HG03432 (cell line): Measurements from ENCODE around the gene SOX30.

Experiments
- ATAC-seq: cut with Tn5 transposase; IDR thresholded peaks from one replicate; pipeline ENCODE4 v1.9.1; 2021; ENCODE audit warnings: mild to moderate bottlenecking, moderate library complexity; ENCODE audit not compliant: unreplicated experiment

The SOX30 gene

DNA sequence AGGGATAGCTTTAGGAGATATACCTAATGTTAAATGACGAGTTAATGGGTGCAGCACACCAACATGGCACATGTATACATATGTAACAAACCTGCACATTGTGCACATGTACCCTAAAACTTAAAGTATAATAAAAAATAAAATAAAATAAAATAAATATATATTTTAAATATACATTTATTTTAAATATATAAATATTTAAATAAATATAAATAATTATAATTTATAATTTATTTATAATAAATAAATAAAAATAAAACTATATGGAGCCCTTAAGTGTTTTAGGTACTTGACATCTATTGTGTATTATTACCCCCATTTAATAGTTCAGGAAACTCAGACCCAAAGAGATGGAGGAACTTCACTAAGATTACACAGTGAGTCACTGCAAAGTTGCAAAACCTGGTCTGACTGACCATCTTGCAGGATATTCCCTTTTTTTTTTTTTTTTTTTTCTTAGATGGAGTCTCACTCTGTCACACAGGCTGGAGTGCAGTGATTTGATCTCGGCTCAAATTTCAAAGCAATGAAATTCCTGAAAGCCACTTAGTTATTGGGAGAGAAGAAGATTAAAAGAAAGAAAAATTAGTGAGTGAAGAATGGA is 13.3 kb upstream of the SOX30 start:
- no peak for ATAC-seq

DNA sequence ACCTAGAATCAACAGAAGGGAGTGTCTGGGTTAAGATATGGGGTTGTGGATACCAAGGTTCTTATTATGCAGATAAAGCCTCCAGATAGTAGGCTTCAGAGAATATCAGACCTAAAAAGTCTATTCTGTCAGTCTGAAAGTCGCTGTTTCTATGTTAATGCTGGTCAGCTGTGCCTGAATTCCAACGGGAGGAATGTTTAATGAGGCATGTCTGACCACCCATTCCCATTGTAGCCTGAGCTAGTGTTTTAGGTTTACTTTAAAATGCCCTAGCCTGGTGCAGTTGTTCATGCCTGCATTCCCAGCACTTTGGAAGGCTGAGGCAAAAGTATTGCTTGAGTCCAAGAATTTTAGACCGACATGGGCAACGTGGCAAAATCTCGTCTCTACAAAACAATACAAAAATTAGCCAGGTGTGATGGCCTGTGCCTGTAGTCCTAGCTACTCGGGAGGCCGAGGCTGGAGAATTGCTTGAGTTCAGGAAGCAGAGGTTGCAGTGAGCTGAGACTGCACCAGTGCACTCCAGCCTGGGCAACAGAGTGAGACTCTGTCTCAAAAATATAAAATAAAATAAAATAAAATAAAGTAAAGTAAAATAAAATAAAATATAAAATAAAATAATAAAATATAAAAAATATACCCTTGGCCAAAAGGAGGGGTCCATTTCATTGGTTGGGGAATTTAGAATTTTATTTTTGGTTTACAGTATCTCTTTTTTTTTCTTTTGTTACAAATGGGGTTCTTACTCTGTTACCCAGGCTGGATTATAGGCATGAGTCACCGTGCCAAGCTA is 7.8 kb upstream of the SOX30 start:
- no peak for ATAC-seq

DNA sequence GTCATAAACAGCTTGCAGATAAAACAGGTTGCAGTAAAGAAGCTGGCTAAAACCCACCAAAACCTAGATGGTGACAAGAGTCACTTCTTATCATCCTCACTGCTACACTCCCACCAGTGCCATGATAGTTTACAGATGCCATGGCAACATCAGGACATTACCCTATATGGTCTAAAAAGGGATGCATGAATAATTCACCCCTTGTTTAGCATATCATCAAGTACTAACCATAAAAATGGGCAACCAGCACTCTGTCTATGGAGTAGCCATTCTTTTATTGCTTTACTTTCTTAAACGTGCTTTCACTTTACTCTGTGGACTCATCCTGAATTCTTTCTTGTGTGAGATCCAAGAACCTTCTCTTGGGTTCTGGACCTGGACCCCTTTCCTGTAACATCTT is 6.7 kb upstream of the SOX30 start:
- ATAC-seq, result no peak

DNA sequence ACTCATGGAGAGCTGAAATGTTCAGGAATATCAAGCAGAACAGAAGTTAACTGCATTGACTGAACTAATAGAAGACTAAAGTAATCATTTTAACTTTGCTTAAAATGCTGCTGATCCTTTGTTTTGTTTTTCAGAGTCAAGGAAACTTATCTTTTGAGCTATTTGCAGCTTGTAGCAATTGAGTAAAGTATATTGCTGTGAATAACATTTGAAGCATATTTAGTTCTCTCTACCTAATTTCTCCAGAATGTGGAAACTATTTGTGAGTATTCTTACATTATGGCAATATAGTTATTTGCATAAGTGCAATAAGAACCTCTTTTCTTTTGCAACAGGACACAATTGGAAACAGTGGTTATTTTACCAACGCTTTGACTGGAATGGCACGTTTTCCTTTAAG is 5.3 kb upstream of the SOX30 start:
- no peak for ATAC-seq

DNA sequence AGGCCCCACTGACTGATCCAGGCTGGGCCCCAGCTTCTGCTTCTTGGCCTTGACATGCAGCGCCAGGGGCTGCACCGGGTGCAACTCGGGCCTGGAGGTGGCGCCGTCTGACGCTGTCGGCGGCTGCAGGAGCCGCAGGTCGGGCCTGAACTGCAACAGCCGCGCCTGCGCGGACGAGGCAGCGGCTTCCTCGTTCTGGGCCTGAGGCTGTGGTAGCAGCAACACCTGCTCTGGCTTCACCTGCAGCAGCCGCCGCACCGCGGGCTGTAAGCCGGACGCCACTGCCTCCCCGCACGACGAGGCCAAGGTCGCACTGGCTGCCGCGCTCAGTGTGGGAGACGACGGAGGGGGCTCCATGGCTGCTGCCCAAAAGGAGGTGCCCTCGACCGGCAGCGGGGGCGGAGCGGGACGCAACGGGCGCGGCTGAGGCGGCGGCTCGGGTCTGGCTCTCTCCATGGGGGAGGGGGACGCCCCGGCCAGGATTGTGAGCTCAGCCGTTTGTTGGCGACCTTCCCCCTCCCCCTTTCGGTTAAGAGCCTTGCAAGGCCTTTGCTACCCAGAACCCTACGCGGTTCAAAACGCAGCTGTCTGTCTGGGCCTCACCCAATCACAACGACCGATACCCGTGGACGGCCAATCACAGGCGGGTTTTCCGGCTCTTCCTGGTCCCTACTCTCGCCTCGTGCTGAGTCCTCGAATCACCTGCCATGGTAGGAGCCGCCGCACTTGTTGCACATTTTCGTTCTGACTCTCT is 438 bp downstream of the SOX30 start:
- peak; percentile 85 for ATAC-seq

DNA sequence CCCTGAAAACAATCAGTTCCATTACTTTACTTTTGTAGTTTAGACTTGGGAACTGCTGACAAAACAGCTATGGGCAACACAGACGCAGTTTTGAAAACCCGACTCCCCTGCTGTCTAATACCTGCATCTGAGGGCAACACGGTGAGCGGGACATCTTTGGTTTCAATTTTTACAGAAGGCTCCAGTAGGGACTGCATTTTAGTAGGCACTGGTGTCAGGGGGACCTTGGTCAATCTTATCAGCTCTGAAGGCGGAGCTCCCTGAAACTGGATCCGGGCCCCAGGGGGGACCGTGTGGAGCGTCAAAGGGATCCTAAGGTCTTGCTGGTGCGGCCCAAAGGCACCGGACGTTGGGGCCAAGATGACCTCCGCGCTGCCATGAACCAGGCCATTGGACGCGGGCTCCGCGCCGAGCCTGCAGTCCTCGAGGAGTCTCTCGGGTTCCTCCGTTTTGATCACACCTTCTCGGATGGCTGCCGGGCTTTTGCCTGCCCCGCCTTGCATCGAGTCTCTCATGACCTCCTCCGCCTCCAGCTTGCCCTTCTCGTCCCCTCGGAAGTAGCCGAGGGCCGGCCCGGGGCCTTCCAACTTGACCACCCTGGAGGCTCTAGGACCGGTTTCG is 1.1 kb downstream of the SOX30 start:
- ATAC-seq, result no peak

DNA sequence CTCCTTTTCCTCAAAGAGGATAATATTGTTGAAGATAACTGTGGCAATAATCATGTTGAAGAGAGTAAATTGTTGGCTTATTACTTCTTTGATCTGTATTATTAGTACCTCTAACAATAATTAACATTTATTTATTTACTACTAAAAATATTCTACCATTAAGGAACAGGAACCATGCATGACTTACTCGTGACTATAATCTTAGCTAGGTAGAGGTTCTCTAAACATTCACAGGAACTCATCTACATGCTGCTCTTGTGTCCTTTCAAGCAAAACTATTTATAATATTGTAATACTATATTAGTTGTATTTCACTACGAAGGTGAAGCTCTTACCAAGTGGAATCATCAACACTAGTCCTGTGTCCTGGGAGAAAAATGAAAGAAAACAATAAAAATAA is 3.1 kb downstream of the SOX30 start:
- no peak for ATAC-seq

DNA sequence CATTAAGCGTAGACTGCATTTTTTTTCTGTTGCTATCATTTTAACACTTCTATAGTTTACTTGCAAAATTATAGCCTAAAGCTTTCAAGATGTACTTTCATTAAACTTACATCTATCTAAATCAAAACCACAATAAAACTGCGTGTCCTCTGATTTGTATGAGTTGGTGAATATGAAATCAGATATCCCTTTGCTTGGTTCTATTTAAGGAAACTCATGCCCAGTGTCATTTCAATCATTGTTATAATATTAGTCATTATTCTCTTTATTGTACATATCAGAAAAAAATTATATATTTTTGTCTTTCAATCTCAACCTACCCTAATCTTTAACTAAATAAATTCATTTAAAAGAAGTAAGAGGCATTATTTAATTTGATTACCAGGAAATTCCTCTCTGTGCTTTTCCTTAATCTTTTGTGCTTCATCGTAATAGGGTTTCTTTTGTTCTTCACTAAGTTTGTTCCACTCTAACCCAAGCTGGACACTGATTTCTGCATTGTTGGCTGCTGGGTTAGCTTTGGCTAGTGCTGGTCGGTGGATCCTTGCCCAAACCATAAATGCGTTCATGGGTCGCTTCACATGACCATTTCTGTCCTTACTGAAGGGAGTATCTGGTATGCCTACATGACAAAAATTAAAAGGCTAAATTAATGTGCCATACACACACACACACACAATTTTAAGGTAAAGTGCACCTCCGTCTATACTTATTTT is 3.8 kb downstream of the SOX30 start:
- no peak for ATAC-seq

DNA sequence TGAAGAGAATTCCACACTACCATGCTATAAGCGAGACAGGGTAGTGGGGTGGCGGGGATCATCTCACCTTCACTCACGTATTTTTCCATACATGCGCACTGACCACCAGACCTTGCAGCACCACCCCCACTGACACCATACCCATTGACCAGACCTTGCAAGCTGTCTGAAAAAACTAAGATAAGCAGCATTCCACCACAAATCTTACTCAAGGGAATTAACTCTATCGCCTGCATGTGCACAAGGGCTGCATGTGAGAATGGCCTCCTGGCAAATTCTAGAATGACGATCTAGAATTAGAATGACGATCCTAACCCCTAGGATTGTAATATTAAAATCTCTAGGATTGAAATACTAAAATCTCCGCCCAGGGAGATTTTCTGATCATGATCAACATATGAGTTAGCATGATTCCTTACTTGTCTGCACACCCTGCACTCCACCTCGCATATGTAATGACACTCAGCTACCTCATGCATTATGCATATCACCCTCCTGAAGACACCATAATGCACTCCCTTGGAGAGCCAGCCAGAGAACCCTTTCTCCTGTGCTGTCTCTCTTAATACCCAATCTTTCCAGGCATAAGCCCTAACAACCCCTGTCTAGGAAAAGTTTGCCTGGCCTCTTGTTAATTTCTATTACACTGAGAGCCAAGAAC is 11.7 kb downstream of the SOX30 start:
- ATAC-seq, result no peak

DNA sequence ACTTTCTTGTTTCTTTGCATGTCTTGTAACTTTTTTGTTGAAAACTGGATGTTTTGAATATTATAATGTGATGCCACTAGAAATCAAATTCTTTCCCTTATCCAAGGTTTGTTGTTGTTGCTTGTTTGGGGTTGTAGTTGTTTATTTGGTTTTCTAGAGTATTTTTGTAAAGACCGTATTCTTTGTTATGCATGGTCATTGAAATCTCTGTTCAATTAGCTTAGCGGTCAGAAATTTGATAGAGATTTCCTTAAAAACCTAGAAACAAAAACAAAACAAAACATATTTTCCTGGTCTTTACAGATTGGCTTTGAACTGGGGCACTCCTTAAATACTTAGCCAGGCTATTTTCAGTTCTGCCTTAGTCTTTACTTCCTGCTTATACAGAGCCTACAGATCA is 21.9 kb downstream of the SOX30 start:
- ATAC-seq, result no peak

DNA sequence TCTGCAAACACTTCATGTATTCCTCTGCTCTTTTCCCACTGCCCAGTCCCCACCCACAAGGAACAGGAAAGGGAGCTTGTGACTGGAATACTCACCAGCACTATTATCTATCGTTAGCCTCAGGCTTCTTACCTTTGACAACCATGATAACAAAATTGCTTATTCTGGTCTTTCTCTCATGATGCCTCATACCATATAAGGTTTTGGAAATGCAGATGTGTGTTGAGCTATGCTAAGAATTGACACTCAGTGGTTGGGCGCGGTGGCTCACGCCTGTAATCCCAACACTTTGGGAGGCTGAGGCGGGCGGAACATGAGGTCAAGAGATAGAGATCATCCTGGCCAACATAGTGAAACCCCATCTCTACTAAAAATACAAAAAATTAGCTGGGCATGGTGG is 25.4 kb downstream of the SOX30 start:
- no peak for ATAC-seq

DNA sequence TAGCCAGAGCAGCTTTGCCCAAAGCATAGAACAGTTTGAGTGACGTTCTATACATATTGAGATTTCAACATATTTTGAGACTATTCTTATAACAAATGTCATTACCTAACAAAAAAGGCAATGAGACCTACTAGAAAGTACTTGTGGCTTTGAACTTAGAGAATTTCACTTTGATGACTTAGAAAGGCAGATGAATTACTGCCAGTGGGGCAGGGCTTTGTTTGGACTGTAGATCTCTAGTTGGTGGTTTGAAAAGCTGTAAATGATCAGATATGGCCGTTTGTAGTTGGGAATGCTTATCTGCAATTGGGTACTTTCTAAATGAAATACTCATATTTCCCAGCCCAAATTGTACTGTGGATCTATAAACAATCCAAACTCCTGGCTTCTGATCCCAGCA is 28.1 kb downstream of the SOX30 start:
- no peak for ATAC-seq

DNA sequence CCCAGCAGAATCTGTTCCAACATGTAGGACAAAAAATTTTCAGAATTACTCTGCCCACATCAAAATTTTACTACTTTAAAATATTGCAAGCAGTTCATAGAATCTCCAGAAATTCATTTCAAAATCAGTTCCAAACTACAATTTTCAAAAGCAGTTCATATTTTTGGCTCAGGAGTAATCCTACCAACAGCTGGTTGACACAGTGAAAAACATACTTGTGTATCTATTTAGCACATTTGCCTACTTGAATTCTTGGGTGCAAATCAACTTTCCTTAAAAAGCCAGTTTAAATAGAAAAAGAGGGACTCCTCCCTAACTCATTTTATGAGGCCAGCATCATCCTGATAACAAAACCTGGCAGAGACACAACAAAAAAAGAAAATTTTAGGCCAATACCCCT is 31.5 kb downstream of the SOX30 start:
- ATAC-seq, result no peak

DNA sequence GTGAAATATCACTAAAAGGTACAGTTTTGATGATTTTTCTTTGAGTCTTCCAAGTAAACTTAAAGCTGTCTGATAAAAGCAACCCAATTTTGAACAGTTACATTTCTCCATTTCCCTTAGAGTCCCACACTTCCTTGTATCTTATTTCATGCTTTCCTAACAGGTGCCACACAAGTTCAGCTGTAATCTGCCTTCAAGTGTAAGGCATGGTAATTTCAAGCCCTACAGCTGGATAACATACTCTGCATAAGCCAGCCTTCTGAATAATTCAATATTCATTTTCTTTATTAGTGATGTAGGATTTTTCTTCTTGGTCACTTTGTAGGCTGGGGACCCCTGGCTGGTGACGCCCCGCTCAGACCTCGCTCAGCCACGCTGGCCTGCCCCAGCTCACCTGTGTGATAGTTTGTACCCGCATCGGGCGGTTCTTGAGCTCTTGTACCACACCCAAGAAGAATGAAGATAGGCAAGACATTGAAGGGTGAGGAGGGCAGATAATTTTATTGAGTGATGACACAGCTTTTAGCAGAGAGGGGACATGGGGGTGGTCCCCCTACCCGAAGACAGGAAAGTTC is 34.0 kb downstream of the SOX30 start:
- ATAC-seq, result no peak

DNA sequence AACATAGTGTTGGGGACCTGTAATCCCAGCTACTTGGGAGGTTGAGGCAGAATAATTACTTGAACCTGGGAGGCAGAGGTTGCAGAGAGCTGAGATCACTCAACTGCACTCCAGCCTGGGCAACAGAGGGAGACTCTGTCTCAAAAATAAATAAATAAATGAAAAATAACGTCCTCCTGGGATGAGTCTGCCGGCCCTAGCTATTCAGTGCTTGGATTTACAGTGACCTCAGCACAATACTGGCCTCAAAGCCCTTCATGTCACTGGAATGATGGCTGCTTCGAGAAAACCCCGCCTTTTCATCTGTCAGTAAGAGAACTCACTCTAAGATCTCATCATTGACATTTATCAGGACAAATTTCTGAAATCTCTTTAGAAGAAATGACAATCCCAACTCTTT is 35.5 kb downstream of the SOX30 start:
- ATAC-seq, result no peak

DNA sequence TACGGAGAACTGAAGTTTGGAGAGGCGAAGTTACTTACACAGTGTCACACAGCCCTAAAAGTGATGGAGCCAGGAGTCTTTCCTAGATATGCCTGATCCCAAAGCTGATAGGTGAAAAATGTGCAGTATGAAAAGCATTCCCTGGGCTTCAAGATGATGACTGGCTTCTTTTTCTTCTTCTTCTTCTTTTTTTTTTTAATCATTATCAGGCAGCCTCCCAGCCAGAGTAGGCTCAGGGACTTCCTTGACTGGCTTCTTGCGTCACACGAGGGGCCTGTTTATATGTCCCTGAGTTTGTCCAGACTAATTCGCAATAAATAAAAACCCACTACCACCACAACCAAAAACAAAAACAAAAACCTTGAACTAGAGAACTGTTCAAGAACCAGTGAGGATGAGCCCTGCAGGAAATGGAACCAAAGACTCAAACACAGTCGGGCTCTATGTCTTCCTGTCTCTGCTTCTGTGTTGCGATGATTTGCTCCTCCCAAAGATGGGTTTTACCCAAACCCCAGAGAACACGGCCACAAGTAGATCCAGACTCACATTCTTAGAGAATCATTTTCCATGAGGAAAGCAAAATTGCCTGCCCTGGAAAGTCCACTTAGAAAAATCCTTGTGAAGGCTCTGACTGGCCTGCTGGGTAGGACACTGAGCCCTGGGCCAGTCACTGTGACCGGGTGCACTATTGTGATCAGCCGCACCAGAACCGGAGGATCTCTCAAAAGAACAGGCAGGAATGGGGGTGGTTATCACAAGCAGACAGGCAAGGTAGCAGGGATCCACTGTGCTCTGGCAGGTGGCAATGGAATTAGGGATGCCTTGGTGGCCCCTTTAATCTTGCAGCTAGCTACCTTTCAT is 38.6 kb downstream of the SOX30 start:
- ATAC-seq, result no peak

DNA sequence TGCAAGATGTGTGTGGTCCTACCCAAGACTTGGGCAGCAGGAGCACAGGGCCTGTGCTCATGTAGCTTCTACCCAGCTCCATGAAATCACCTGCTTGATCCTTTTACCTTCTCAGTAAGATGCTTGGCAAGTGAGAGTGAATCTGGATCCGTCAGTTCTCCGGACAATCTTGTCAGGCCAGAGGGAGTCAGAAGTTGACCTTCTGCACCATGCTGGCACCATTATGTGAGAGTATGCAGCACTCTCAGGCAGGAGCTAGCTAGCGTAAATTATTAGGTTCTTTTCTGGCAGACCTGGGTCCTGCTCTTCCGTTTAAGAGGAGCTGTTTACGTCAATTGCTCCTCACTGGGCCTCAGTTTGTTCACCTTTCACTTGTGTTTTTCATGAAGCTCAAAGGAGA is 39.7 kb downstream of the SOX30 start:
- no peak for ATAC-seq

DNA sequence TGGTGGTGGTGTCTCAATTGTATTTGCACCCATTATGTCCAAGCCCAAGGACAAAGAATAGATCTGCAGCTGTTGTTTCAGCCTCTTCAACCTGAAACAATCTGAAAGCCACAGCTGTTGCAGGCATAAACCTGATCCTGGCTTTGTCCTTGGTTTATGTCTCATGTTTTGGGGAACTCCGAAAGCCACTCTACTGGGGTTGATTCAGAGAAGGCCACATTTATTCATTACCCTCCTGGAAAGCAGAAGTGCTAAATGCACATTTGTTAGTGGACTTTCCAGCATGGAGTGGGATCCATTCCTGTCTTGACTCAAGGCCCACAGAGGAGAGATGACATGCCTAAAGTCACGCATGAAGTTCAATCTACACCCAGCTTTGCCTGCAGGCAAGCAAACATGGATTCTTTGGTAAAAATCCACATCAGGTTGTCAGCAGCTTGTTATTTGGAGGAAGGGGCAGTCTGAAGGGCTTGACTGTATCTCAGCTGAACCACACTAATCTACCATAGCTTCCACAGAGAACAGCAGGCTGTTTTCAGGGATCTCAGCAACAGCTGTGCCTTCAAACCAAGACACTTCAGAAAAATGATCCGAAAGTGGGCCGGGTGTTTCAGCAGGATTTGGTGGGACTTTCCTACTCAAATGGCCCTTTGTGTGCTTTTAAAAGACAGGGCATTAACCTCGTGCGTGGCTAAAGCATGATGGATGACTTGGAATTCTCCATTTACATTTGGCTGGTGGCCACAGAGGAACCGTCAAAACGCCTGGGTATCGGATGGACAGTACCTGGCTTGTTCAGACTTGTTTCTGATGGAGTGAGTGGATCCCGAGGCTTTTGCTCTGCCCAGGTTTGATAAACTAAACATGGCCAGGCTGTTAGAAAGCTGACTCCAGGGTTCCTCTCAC is 40.4 kb downstream of the SOX30 start:
- ATAC-seq, result peak; percentile 68
